ENCODE results near the gene BMAL1. TPM values are rescaled to one million over a fixed set of nuclear protein-coding genes. Genes with fewer than 3 reads are reported as not detected.

BMAL1 gene
- total RNA-seq, 1 experiment from 2014 or later = 3.3 TPM

DNA sequence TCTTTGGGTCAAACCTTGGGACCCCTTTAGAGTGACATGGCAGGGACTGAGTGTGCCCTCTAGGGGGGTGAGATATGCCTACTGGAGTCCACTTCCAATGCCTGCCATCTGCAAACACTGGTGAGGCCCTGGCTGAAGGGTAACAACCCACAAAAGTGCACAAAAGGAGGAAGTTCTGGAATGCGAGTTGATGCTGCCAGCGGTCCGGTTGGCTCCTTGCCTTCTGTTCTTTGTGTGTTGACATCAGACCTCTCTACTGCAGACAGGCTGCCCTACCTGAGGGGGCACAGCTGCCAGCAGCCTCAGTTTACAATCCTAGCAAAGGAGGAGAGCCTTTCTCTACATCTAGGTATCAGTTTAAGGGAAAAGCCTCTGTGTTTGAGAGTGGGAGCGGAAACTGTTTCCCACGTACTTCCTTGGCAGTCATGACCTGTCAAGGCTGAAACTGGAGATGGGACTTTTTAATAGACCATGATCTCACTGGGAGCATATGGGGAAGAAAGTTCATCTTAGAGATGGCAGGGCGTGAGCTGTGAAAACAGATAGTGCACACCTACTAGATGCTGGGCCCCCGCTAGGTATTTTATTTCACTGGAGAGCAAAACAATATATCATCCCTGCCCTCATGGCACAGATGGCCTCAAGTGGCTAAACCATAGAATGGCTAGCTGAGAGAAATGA is 27.2 kb downstream of the BMAL1 start:
- Mint-ChIP-seq H3K9me3 (no peaks in the 10 kb centered on the region), H3K4me3 (no peak overlapping the region), H3K27ac (no peak overlapping the region), H3K4me1 (peaks cover 2 to 10% of the 10 kb centered on the region in 2 experiments; a peak in 3 of 4 replicates), H3K27me3 (ENCODE audit: low read depth) (no peaks in the 10 kb centered on the region), H3K36me3 (ENCODE audit: insufficient read depth in 1 of 3, low read depth in 3 of 3) (no peaks in the 10 kb centered on the region)
- no peaks in the 10 kb centered on the region for H3K23me2 ChIP-seq (ENCODE audit: insufficient read length, low read depth, low read length, poor library complexity, severe bottlenecking)
- no CpG with 5 or more reads among the region's 7 CpGs for WGBS (ENCODE audit: extremely low coverage, insufficient read length, low lambda C conversion rate)
- H3K4ac ChIP-seq (ENCODE audit: low read depth, low read length) = no peak overlapping the region
- H3K27me3 ChIP-seq (ENCODE audit: insufficient read depth, low read length) = no peaks in the 10 kb centered on the region
- H3K14ac ChIP-seq (ENCODE audit: insufficient read depth, low read length) = no peak overlapping the region
- no peak overlapping the region for H3K9ac ChIP-seq (ENCODE audit: extremely low read depth, insufficient read length, low read length)
- H2BK5ac ChIP-seq (ENCODE audit: insufficient read length, low read length) = no peak overlapping the region
- H3T11ph ChIP-seq (ENCODE audit: low read length) = no peak overlapping the region
- no peak overlapping the region for H3K23ac ChIP-seq (ENCODE audit: insufficient read length, low read depth, low read length)
- H2BK120ac ChIP-seq (ENCODE audit: low read depth, low read length, poor library complexity, severe bottlenecking) = no peak overlapping the region
- TF ChIP-seq CTCF (conservative IDR thresholded peaks at IDR 0.05) = no peak
- H3K79me2 ChIP-seq (ENCODE audit: insufficient read depth, low read length) = no peaks in the 10 kb centered on the region
- no peak overlapping the region for H2AK5ac ChIP-seq (ENCODE audit: insufficient read length, low read length)
- no peak overlapping the region for H2AFZ ChIP-seq (ENCODE audit: low read length)
- H4K8ac ChIP-seq (replicated peaks; ENCODE audit: insufficient read length, low read depth, low read length) = no peak overlapping the region
- no peaks in the 10 kb centered on the region for H4K20me1 ChIP-seq (ENCODE audit: control insufficient read depth, insufficient read depth, insufficient read length)
- no peak overlapping the region for H2BK12ac ChIP-seq (ENCODE audit: insufficient read length, low read depth, low read length)
- H2BK15ac ChIP-seq (ENCODE audit: low read depth, low read length) = no peak overlapping the region
- no peak overlapping the region for H3K18ac ChIP-seq (ENCODE audit: insufficient read length, low read depth, low read length)
- no peaks in the 10 kb centered on the region for H3K4me1 ChIP-seq (ENCODE audit: insufficient read depth, low read length)
- no peak overlapping the region for H4K91ac ChIP-seq (ENCODE audit: insufficient read length, low read depth, low read length)
- no peak for DNase-seq
- no peak overlapping the region for H4K5ac ChIP-seq (ENCODE audit: insufficient read length, low read depth, low read length)
- H2BK20ac ChIP-seq (ENCODE audit: low read depth, low read length, poor library complexity, severe bottlenecking) = no peak overlapping the region
- H3K4me2 ChIP-seq (ENCODE audit: insufficient read depth, insufficient read length, low read length) = no peak overlapping the region
- no peak overlapping the region for H3K27ac ChIP-seq (ENCODE audit: insufficient read length, low read depth, low read length)
- no peak overlapping the region for H3K56ac ChIP-seq (ENCODE audit: insufficient read length, low read depth, low read length)
- H3K79me1 ChIP-seq (ENCODE audit: insufficient read depth, low read depth, low read length, poor library complexity, severe bottlenecking) = no peaks in the 10 kb centered on the region
- H3K9me3 ChIP-seq (ENCODE audit: control insufficient read depth, low read depth, low read length) = no peaks in the 10 kb centered on the region
